Heart left ventricle (tissue), 13 donors: ENCODE results near the gene NFE2L3.

ENCODE experiments used
- CTCF ChIP-seq, 12 donors: fragments of 200-600 bp; sonication (generic) in 4 of 12; IDR thresholded peaks; one replicate each; pipeline versions ENCODE4 v1.5.0 to v1.8.0; 2018 to 2022; ENCODE audit warnings: antibody characterized with exemption in 12 of 12, mild to moderate bottlenecking in 5 of 12
- POLR2A ChIP-seq, 2 donors: fragments of 450-650 bp; IDR thresholded peaks; one replicate each; pipeline ENCODE4 v1.6.1; 2017; ENCODE audit warnings: antibody characterized with exemption in 2 of 2, mild to moderate bottlenecking in 2 of 2, moderate library complexity in 2 of 2
- donor health status: ischemic (EF 13 %, LVEDD 7.1; RV severe dilation, severe dysfunction).
- donor health status: DM: no; HTN: yes; CAD: no.
- donor health status: DM: no; HTN: no; CAD: no.
- donor health status: ischemic (EF 25% LVEDD 6.9; RV normal size, moderate dysfunction).
- donor health status: ischemic (EF 25% LVEDD 5.7; RV mildly dilated, moderate dysfunction).
- donor health status: ischemic (EF 35%, LVEDD 5.7; RV mildly dilated, moderate dysfunction).
- donor health status: nonischemic (EF 11% LVEDD 7.7; RV severe dilation, severe dysfunction).
- donor health status: DM: yes; HTN: yes; CAD: no.
- donor health status: PGD.
- donor health status: ischemic (EF 29% LVEDD 5.4; RV normal size, mild dysfunction).
- donor health status: nonischemic (EF 23%, LVEDD 6.1; RV moderate dilation, normal function).

GRCh38 chr7:26201247-26202018 lies 49.4 kb downstream of the NFE2L3 start, which contains the start of gene CBX3:
- TF ChIP-seq CTCF (IDR thresholded peaks at IDR 0.05): no peak
- peak in 1 of 2 donors; percentile 48 for TF ChIP-seq POLR2A (IDR thresholded peaks at IDR 0.05)
